Endothelial cell of umbilical vein (primary cell): ENCODE data around the gene THSD4. TPM values are rescaled to one million over a fixed set of nuclear protein-coding genes. Genes with fewer than 3 reads are reported as not detected.

Experiments used
- BruUV-seq: library from RNA; stranded (reverse); fragments of 400-500 nt; replicated peaks from 2 replicates; lab custom pipeline; 2021; lab: Mats Ljungman, UMichigan
- CTCF ChIA-PET: fragments of 300-600, 350-600 bp; sonication (Branson Sonifier 250); formaldehyde crosslinking; loops from one replicate; lab custom pipeline; 2021; ENCODE audit warnings: antibody characterized with exemption, inconsistent platforms; lab: Charles Lee
- POLR2A ChIA-PET: fragments of 300-600, 350-600 bp; sonication (Branson Sonifier 250); formaldehyde crosslinking; loops from one replicate; lab custom pipeline; 2021; ENCODE audit warnings: antibody characterized with exemption, inconsistent platforms; lab: Charles Lee
- DNase-seq: peaks from one replicate; pipeline ENCODE4 v3.0.0-alpha.2; 2011; ENCODE audit warnings: low read depth, low spot score
- FAIRE-seq: peaks from 2 replicates; lab custom pipeline; 2011; peaks lifted over from hg19 to GRCh38; lab: Jason Lieb, UNC
- H2AFZ ChIP-seq: 2 replicates; pipeline ENCODE4 v1.6.0; 2012; ENCODE audit warnings: low read depth, low read length, control low read depth, inconsistent platforms
- H3K27ac ChIP-seq: 2 replicates; pipeline ENCODE4 v1.5.1; 2011; ENCODE audit warnings: low read depth, mild to moderate bottlenecking, control low read depth, low read length, moderate library complexity; ENCODE audit not compliant: insufficient read depth
- H3K27me3 ChIP-seq, 2 experiments: 2 replicates each; pipeline versions ENCODE4 v1.6.0 to v1.6.1; 2011; ENCODE audit warnings: low read length in 2 of 2, mixed read lengths in 1 of 2; ENCODE audit not compliant: control insufficient read depth in 2 of 2, insufficient read depth in 2 of 2
- H3K36me3 ChIP-seq, 2 experiments: 2 replicates in 1 of 2; 3 replicates in 1 of 2; pipeline ENCODE4 v1.5.1; 2011; ENCODE audit warnings: low read length in 2 of 2, mild to moderate bottlenecking in 1 of 2, moderate library complexity in 1 of 2; ENCODE audit not compliant: control insufficient read depth in 2 of 2, insufficient read depth in 2 of 2; ENCODE audit errors: extremely low read depth in 1 of 2
- H3K4me1 ChIP-seq: 3 replicates; pipeline ENCODE4 v1.5.1; 2011; ENCODE audit warnings: mild to moderate bottlenecking, low read length; ENCODE audit not compliant: control insufficient read depth, insufficient read depth; ENCODE audit errors: extremely low read depth
- H3K4me2 ChIP-seq: 2 replicates; pipeline ENCODE4 v1.6.1; 2011; ENCODE audit warnings: low read length, control low read depth, mixed read lengths; ENCODE audit not compliant: insufficient read depth
- H3K4me3 ChIP-seq, 3 experiments: fragments of 200-600 bp in 1 of 3; sonication (generic), shearing (Covaris generic) in 1 of 3; replicated peaks in 1 of 3; 2 replicates each; pipeline ENCODE4 v1.5.1; 2011 to 2016; ENCODE audit warnings: control low read depth in 3 of 3, low read length in 3 of 3, mild to moderate bottlenecking in 2 of 3, inconsistent platforms in 1 of 3, low read depth in 1 of 3, moderate library complexity in 1 of 3; ENCODE audit not compliant: insufficient read depth in 1 of 3
- H3K79me2 ChIP-seq: 2 replicates; pipeline ENCODE4 v1.6.0; 2012; ENCODE audit warnings: low read length, inconsistent platforms; ENCODE audit not compliant: control insufficient read depth, insufficient read depth
- H3K9ac ChIP-seq: replicated peaks from 2 replicates; pipeline ENCODE3; 2011; ENCODE audit warnings: low read length, control low read depth; ENCODE audit not compliant: insufficient read depth; ENCODE audit errors: extremely low read depth
- H3K9me1 ChIP-seq: replicated peaks from 3 replicates; pipeline ENCODE4 v1.6.0; 2011; ENCODE audit warnings: mild to moderate bottlenecking, low read length; ENCODE audit not compliant: control insufficient read depth, insufficient read depth; ENCODE audit errors: extremely low read depth
- H3K9me3 ChIP-seq: replicated peaks from 2 replicates; pipeline ENCODE4 v1.5.1; 2012; ENCODE audit warnings: low read length, inconsistent platforms; ENCODE audit not compliant: control insufficient read depth, insufficient read depth
- H4K20me1 ChIP-seq: replicated peaks from 2 replicates; pipeline ENCODE3; 2011; ENCODE audit warnings: mild to moderate bottlenecking, low read length; ENCODE audit not compliant: control insufficient read depth, insufficient read depth; ENCODE audit errors: extremely low read depth
- CTCF ChIP-seq, 2 donors: IDR thresholded peaks; 1 replicate in 1 of 2; 2 replicates in 1 of 2; pipeline ENCODE4 v1.5.1; 2011; ENCODE audit warnings: low read length in 2 of 2, mild to moderate bottlenecking in 2 of 2, moderate library complexity in 2 of 2, control low read depth in 1 of 2, inconsistent platforms in 1 of 2, low read depth in 1 of 2; ENCODE audit not compliant: insufficient read depth in 1 of 2; ENCODE audit errors: extremely low read depth in 1 of 2
- EZH2 ChIP-seq: IDR thresholded peaks from 2 replicates; pipeline ENCODE4 v1.6.1; 2012; ENCODE audit warnings: borderline replicate concordance, low read depth, mild to moderate bottlenecking, moderate library complexity, low read length, inconsistent platforms; ENCODE audit not compliant: severe bottlenecking
- FOS ChIP-seq: IDR thresholded peaks from 2 replicates; pipeline ENCODE4 v1.6.1; 2011; ENCODE audit warnings: mild to moderate bottlenecking, low read length, moderate library complexity, borderline replicate concordance; ENCODE audit not compliant: insufficient read depth
- GATA2 ChIP-seq: IDR thresholded peaks from 2 replicates; pipeline ENCODE4 v1.7.0; 2011; ENCODE audit warnings: low read depth, mild to moderate bottlenecking, moderate library complexity, mixed read lengths, low read length; ENCODE audit not compliant: insufficient read length, insufficient read depth
- JUN ChIP-seq: IDR thresholded peaks from 2 replicates; pipeline ENCODE4 v1.6.1; 2011; ENCODE audit warnings: borderline replicate concordance, low read depth; ENCODE audit not compliant: insufficient read length, insufficient read depth
- MAX ChIP-seq: IDR thresholded peaks from 2 replicates; pipeline ENCODE4 v1.6.1; 2011; ENCODE audit not compliant: insufficient read depth, insufficient read length
- MYC ChIP-seq: IDR thresholded peaks from one replicate; pipeline ENCODE4 v1.6.1; 2011; ENCODE audit warnings: mild to moderate bottlenecking, low read depth, low read length
- POLR2A ChIP-seq: IDR thresholded peaks from 2 replicates; pipeline ENCODE4 v1.6.1; 2012; ENCODE audit warnings: low read depth, mild to moderate bottlenecking, control low read depth, low read length
- POLR2AphosphoS5 ChIP-seq: IDR thresholded peaks from 2 replicates; pipeline ENCODE4 v1.6.1; 2012; ENCODE audit warnings: low read depth, mild to moderate bottlenecking, control low read depth, low read length, moderate library complexity; ENCODE audit not compliant: insufficient read depth
- dilution Hi-C: fragments of 300-500 bp; cut with MboI; formaldehyde crosslinking; loops from one replicate; pipeline ENCODE4 v1.15.0; 2019; ENCODE audit warnings: low sequenced_read_pairs; ENCODE audit not compliant: extremely low pct_ligation_motif_present
- intact Hi-C: fragments of 100-400 bp; cut with micrococcal nuclease; formaldehyde crosslinking; loops from one replicate; pipeline ENCODE4 v1.10.0; 2022
- polyA plus RNA-seq, 4 experiments: library from polyadenylated mRNA; depleted of rRNA in 3 of 4; stranded (reverse) in 3 of 4; unstranded in 1 of 4; fragments of >200 nt; gene quantifications; 2 replicates each; pipeline versions ENCODE4 v1.2.1 to v1.2.3, GENCODE V29; 2011 to 2012; ENCODE audit warnings: missing spikeins in 1 of 4
- total RNA-seq: library from RNA; stranded (reverse); gene quantifications from 2 replicates; pipeline ENCODE4 v1.2.3, GENCODE V29; 2021

THSD4 gene
- total and polyA plus RNA-seq, 2 donors (not counting 3 experiments of a cell fraction or from before 2014, with no cell fraction given): 9.9 to 25.4 TPM

GRCh38 chr15:71353171-71353570 is 237.9 kb downstream of the THSD4 start:
- Histone ChIP-seq H4K20me1 (no peaks in the 10 kb centered on the region), H3K9me1 (no peaks in the 10 kb centered on the region), H3K27me3 (no peaks in the 10 kb centered on the region), H3K36me3 (no peaks in the 10 kb centered on the region), H3K27ac (no peak overlapping the region), H3K4me1 (no peaks in the 10 kb centered on the region), H2AFZ (no peak overlapping the region), H3K9ac (no peak overlapping the region), H3K9me3 (no peaks in the 10 kb centered on the region), H3K79me2 (no peaks in the 10 kb centered on the region), H3K4me3 (no peak overlapping the region), H3K4me2 (no peak overlapping the region)
- CTCF ChIA-PET: interaction anchor here (1.3 to 1.5 kb wide), 2 partner anchors 10 to 11 kb away, joined by 4 read pairs; no protein-coding TSS in a partner anchor
- DNase-seq (no peak), FAIRE-seq (no peak)
- TF ChIP-seq POLR2A (no peak), EZH2 (no peak), POLR2AphosphoS5 (no peak), CTCF (IDR thresholded peaks at IDR 0.05; ENCODE audit: extremely low read depth in 1 of 2, insufficient read depth in 1 of 2, low read depth in 1 of 2, low read length in 2 of 2) (no peak), GATA2 (no peak), JUN (no peak), MAX (no peak), FOS (no peak), MYC (no peak)
- dilution Hi-C loops: no loop called here
- POLR2A ChIA-PET: no interaction called here
- intact Hi-C loops: no loop called here
- no TSS peak for BruUV-seq
